Neural cell (in vitro differentiated cells): ENCODE data around the gene DYRK4.

ENCODE experiments used
- CTCF ChIP-seq: fragments of 450-650 bp; IDR thresholded peaks from 2 replicates; pipeline ENCODE4 v1.5.1; 2014; ENCODE audit warnings: antibody characterized with exemption, mild to moderate bottlenecking, moderate library complexity; ENCODE audit not compliant: poor library complexity, severe bottlenecking
- EP300 ChIP-seq: fragments of 450-650 bp; conservative IDR thresholded peaks from 2 replicates; pipeline ENCODE4 v1.6.1; 2014; ENCODE audit warnings: antibody characterized with exemption, mild to moderate bottlenecking, moderate library complexity; ENCODE audit not compliant: poor library complexity, severe bottlenecking
- EZH2 ChIP-seq: fragments of 200-600, 300-800 bp; shearing (Covaris generic), sonication (generic); IDR thresholded peaks from 2 replicates; pipeline ENCODE4 v1.6.1; 2014; ENCODE audit warnings: antibody characterized with exemption, low read length, borderline replicate concordance, mild to moderate bottlenecking; ENCODE audit not compliant: insufficient read depth, poor library complexity, severe bottlenecking
- MXI1 ChIP-seq: fragments of 450-650 bp; conservative IDR thresholded peaks from 2 replicates; pipeline ENCODE4 v1.6.1; 2014; ENCODE audit warnings: antibody characterized with exemption, mild to moderate bottlenecking; ENCODE audit not compliant: poor library complexity, severe bottlenecking
- POLR2AphosphoS5 ChIP-seq: IDR thresholded peaks from 2 replicates; pipeline ENCODE4 v1.6.1; 2012
- RAD21 ChIP-seq: fragments of 450-650 bp; conservative IDR thresholded peaks from 2 replicates; pipeline ENCODE4 v1.6.1; 2014; ENCODE audit warnings: antibody characterized with exemption, mild to moderate bottlenecking, moderate library complexity
- REST ChIP-seq: IDR thresholded peaks from 2 replicates; pipeline ENCODE4 v1.6.1; 2012; ENCODE audit warnings: borderline replicate concordance
- SMC3 ChIP-seq: fragments of 450-650 bp; conservative IDR thresholded peaks from 2 replicates; pipeline ENCODE4 v1.6.1; 2014; ENCODE audit warnings: antibody characterized with exemption, mild to moderate bottlenecking, moderate library complexity; ENCODE audit not compliant: poor library complexity
- TAF1 ChIP-seq: IDR thresholded peaks from 2 replicates; pipeline ENCODE4 v1.6.1; 2012; ENCODE audit warnings: low read depth

- TF ChIP-seq CTCF = no peak
- TF ChIP-seq EP300 = no peak
- TF ChIP-seq POLR2AphosphoS5 = no peak
- no peak for TF ChIP-seq REST
- no peak for TF ChIP-seq MXI1
- no peak for TF ChIP-seq SMC3
- no peak for TF ChIP-seq TAF1
- no peak for TF ChIP-seq EZH2
- no peak for TF ChIP-seq RAD21
Observed at GRCh38 chr12:4567073-4567881, 5.3 kb downstream of the DYRK4 start.
